NCI-H526 treated with DMSO at 0.1 percent for 48 hours (cell line): ENCODE results near the gene YIPF7.

Experiments
- DNase-seq: peaks from one replicate; lab custom pipeline; 2025; lab: John Stamatoyannopoulos, UW

YIPF7 gene

GRCh38 chr4:44616621-44617020, 34.8 kb downstream of the YIPF7 start:
- no peak for DNase-seq

DNA sequence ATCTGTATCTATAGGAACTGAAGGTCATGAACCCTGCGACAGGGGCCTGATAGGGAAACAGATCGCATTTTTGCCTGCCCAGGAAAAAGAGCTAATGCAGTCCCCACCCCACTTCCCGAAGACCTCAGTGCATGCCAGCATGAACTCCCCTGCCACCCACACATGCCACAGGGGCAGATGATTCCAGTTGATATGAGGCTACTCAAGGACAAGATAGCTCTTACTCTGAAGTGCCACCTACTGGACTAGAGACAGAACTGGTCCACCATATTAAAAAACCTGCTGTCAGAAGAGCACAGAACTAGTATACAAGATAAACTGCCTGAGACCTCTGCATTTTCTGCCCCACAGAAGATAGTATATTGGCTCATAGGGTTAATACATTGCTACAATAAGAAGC, 68.0 kb downstream of the YIPF7 start:
- DNase-seq: peak; percentile 1

GRCh38 chr4:44580231-44580630, 71.2 kb downstream of the YIPF7 start:
- no peak for DNase-seq

DNA sequence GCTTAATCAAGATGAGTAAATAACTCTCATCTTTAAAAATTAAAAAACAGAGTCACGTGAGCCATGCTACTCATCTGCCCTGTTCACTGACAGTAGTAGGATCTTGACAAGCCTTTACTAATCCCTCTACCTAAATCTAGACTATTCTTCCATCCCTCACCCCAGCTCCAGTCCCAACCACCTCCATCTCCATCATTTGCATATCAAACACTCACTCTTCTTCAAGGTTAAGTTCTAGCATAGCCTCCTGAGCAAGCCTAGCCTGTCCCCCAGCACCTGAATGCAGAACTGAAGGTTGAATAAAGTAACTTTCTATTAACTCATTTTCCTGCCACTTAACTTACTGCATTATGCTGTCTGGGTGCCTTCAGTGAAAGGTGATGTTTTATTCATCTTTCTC, 72.5 kb downstream of the YIPF7 start:
- no peak for DNase-seq
